Neural cell (in vitro differentiated cells): ENCODE results near the gene IAH1.

ENCODE experiments used
- EP300 ChIP-seq: fragments of 450-650 bp; conservative IDR thresholded peaks from 2 replicates; pipeline ENCODE4 v1.6.1; 2014; ENCODE audit warnings: antibody characterized with exemption, mild to moderate bottlenecking, moderate library complexity; ENCODE audit not compliant: poor library complexity, severe bottlenecking
- EZH2 ChIP-seq: fragments of 200-600, 300-800 bp; shearing (Covaris generic), sonication (generic); IDR thresholded peaks from 2 replicates; pipeline ENCODE4 v1.6.1; 2014; ENCODE audit warnings: antibody characterized with exemption, low read length, borderline replicate concordance, mild to moderate bottlenecking; ENCODE audit not compliant: insufficient read depth, poor library complexity, severe bottlenecking
- MXI1 ChIP-seq: fragments of 450-650 bp; conservative IDR thresholded peaks from 2 replicates; pipeline ENCODE4 v1.6.1; 2014; ENCODE audit warnings: antibody characterized with exemption, mild to moderate bottlenecking; ENCODE audit not compliant: poor library complexity, severe bottlenecking
- POLR2AphosphoS5 ChIP-seq: IDR thresholded peaks from 2 replicates; pipeline ENCODE4 v1.6.1; 2012
- TF ChIP-seq, protein P1 (sequence below): fragments of 450-650 bp; IDR thresholded peaks from 2 replicates; pipeline ENCODE4 v1.5.1; 2014; ENCODE audit warnings: antibody characterized with exemption, mild to moderate bottlenecking, moderate library complexity; ENCODE audit not compliant: poor library complexity, severe bottlenecking
- TF ChIP-seq, protein P2 (sequence below): IDR thresholded peaks from 2 replicates; pipeline ENCODE4 v1.6.1; 2012; ENCODE audit warnings: borderline replicate concordance

DNA sequence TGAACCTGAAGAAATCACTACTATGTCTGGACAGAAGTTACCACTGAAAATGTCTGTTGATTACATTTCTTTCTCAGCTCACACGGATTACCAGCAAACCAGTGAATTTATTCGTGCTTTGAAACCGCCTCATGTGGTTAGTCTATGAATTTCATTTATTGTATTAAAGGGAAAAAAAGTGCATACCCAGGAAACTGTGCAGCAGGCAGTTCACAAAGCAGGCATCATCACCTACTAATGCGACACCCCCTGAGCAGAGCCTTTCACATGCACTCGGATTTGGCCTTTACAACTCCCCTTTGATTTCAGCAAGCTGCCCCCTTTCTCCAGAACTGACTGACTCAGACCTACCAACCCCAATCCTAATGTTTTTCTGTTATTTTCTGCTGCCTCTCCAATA, 30.8 kb upstream of the IAH1 start:
- TF ChIP-seq, protein P1, sequence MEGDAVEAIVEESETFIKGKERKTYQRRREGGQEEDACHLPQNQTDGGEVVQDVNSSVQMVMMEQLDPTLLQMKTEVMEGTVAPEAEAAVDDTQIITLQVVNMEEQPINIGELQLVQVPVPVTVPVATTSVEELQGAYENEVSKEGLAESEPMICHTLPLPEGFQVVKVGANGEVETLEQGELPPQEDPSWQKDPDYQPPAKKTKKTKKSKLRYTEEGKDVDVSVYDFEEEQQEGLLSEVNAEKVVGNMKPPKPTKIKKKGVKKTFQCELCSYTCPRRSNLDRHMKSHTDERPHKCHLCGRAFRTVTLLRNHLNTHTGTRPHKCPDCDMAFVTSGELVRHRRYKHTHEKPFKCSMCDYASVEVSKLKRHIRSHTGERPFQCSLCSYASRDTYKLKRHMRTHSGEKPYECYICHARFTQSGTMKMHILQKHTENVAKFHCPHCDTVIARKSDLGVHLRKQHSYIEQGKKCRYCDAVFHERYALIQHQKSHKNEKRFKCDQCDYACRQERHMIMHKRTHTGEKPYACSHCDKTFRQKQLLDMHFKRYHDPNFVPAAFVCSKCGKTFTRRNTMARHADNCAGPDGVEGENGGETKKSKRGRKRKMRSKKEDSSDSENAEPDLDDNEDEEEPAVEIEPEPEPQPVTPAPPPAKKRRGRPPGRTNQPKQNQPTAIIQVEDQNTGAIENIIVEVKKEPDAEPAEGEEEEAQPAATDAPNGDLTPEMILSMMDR: no peak
- TF ChIP-seq POLR2AphosphoS5 (no peak), MXI1 (no peak), EP300 (no peak), EZH2 (no peak)
- TF ChIP-seq, protein P2, sequence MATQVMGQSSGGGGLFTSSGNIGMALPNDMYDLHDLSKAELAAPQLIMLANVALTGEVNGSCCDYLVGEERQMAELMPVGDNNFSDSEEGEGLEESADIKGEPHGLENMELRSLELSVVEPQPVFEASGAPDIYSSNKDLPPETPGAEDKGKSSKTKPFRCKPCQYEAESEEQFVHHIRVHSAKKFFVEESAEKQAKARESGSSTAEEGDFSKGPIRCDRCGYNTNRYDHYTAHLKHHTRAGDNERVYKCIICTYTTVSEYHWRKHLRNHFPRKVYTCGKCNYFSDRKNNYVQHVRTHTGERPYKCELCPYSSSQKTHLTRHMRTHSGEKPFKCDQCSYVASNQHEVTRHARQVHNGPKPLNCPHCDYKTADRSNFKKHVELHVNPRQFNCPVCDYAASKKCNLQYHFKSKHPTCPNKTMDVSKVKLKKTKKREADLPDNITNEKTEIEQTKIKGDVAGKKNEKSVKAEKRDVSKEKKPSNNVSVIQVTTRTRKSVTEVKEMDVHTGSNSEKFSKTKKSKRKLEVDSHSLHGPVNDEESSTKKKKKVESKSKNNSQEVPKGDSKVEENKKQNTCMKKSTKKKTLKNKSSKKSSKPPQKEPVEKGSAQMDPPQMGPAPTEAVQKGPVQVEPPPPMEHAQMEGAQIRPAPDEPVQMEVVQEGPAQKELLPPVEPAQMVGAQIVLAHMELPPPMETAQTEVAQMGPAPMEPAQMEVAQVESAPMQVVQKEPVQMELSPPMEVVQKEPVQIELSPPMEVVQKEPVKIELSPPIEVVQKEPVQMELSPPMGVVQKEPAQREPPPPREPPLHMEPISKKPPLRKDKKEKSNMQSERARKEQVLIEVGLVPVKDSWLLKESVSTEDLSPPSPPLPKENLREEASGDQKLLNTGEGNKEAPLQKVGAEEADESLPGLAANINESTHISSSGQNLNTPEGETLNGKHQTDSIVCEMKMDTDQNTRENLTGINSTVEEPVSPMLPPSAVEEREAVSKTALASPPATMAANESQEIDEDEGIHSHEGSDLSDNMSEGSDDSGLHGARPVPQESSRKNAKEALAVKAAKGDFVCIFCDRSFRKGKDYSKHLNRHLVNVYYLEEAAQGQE: no peak
